ENCODE data around the gene EVX2. TPM values are rescaled to one million over a fixed set of nuclear protein-coding genes. Genes with fewer than 3 reads are reported as not detected.

EVX2 gene
- total and polyA plus RNA-seq, 4 donors: not detected

DNA sequence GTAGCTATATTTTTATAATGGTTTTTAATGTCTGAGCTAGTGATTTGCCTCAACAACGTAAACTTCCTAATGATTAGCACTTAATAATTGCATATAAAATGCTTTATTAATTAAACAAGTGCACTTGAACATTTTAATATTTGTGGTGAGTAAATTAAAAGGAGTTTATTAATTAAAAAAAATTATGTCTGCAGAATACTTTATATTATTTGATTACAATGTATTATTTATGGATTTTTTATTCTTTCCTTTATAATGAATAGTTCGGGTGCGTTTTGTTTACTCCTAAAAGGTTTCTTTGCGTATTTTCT, 48.0 kb upstream of the EVX2 start:
- Histone ChIP-seq H3K27ac (ENCODE audit: low read depth in 1 of 2, low read length in 1 of 2) (no peak overlapping the region), H3K27me3 (ENCODE audit: control insufficient read depth in 3 of 3, insufficient read depth in 3 of 3, low read length in 2 of 3) (peaks cover 15 to 86% (median 86%) of the 10 kb centered on the region in 3 donors), H3K4me1 (ENCODE audit: control insufficient read depth in 5 of 5, insufficient read depth in 5 of 5, low read length in 5 of 5) (peaks cover 0 to 16% (median 9%) of the 10 kb centered on the region in 5 donors), H3K4me3 (no peak overlapping the region), H3K9me3 (ENCODE audit: control insufficient read depth in 4 of 4, insufficient read depth in 3 of 4, low read length in 3 of 4) (peaks cover 0 to 6% (median 0%) of the 10 kb centered on the region in 4 donors), H3K9ac (ENCODE audit: insufficient read depth in 1 of 2, low read length in 2 of 2) (no peak overlapping the region), H3K36me3 (ENCODE audit: control insufficient read depth in 4 of 4, insufficient read depth in 4 of 4, low read length in 4 of 4) (no peaks in the 10 kb centered on the region)
- TF ChIP-seq, protein P1, sequence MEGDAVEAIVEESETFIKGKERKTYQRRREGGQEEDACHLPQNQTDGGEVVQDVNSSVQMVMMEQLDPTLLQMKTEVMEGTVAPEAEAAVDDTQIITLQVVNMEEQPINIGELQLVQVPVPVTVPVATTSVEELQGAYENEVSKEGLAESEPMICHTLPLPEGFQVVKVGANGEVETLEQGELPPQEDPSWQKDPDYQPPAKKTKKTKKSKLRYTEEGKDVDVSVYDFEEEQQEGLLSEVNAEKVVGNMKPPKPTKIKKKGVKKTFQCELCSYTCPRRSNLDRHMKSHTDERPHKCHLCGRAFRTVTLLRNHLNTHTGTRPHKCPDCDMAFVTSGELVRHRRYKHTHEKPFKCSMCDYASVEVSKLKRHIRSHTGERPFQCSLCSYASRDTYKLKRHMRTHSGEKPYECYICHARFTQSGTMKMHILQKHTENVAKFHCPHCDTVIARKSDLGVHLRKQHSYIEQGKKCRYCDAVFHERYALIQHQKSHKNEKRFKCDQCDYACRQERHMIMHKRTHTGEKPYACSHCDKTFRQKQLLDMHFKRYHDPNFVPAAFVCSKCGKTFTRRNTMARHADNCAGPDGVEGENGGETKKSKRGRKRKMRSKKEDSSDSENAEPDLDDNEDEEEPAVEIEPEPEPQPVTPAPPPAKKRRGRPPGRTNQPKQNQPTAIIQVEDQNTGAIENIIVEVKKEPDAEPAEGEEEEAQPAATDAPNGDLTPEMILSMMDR (IDR thresholded peaks at IDR 0.05; ENCODE audit: control extremely low read depth, extremely low read depth): no peak
- ATAC-seq (ENCODE audit: insufficient read depth, low FRiP score) (no peak), DNase-seq (no peak)
- 19 to 26% methylated on average over 4 of the region's 4 CpGs for WGBS, 2 donors

DNA sequence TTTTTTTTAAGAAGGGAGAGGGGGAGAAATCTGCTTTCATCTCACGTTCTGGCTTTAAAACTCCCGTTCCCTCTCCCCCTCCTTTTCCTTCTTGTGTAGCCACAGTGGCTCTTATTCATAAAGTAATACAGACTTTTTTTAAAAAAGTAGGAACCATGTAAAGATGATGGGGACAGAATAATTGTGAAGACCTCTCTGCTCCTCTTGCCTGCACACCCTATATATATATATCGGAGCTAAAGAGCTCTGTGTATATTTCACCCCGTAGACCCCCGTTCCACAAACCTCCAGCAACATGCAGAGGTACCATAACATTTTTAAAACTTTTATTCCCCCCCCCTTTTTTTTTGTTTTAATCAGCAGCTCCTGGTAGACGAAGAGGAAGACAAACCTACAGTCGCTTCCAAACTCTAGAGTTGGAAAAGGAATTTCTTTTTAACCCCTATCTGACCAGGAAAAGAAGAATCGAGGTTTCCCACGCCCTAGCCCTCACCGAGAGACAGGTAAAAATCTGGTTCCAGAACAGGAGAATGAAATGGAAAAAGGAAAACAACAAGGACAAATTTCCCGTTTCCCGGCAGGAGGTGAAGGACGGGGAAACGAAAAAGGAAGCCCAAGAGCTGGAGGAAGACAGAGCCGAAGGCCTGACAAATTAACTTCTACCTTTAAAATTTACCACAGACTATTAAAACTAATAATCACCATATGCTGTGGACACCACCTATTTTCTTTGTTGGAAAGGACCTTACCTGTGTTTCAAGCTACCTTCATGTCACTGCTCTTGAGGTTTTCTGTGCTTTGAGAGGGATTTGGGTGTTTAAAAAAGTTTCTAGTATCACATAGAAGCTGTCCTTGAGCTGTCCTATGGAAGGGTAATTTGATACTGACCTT, 47.4 kb upstream of the EVX2 start:
- TF ChIP-seq, protein P1 (IDR thresholded peaks at IDR 0.05; ENCODE audit: control extremely low read depth, extremely low read depth): no peak
- Histone ChIP-seq H3K27me3 (ENCODE audit: control insufficient read depth in 3 of 3, insufficient read depth in 3 of 3, low read length in 2 of 3) (peaks cover 10 to 89% (median 88%) of the 10 kb centered on the region in 3 donors), H3K27ac (ENCODE audit: low read depth in 1 of 2, low read length in 1 of 2) (no peak overlapping the region), H3K36me3 (ENCODE audit: control insufficient read depth in 4 of 4, insufficient read depth in 4 of 4, low read length in 4 of 4) (no peaks in the 10 kb centered on the region), H3K9me3 (ENCODE audit: control insufficient read depth in 4 of 4, insufficient read depth in 3 of 4, low read length in 3 of 4) (peaks cover 0 to 6% (median 0%) of the 10 kb centered on the region in 4 donors), H3K4me1 (ENCODE audit: control insufficient read depth in 5 of 5, insufficient read depth in 5 of 5, low read length in 5 of 5) (peaks cover 0 to 11% (median 9%) of the 10 kb centered on the region in 5 donors), H3K9ac (ENCODE audit: insufficient read depth in 1 of 2, low read length in 2 of 2) (no peak overlapping the region), H3K4me3 (no peak overlapping the region)
- 14% methylated on average over 15 of the region's 15 CpGs for WGBS, 2 donors
- DNase-seq: no peak
- ATAC-seq (ENCODE audit: insufficient read depth, low FRiP score): no peak

DNA sequence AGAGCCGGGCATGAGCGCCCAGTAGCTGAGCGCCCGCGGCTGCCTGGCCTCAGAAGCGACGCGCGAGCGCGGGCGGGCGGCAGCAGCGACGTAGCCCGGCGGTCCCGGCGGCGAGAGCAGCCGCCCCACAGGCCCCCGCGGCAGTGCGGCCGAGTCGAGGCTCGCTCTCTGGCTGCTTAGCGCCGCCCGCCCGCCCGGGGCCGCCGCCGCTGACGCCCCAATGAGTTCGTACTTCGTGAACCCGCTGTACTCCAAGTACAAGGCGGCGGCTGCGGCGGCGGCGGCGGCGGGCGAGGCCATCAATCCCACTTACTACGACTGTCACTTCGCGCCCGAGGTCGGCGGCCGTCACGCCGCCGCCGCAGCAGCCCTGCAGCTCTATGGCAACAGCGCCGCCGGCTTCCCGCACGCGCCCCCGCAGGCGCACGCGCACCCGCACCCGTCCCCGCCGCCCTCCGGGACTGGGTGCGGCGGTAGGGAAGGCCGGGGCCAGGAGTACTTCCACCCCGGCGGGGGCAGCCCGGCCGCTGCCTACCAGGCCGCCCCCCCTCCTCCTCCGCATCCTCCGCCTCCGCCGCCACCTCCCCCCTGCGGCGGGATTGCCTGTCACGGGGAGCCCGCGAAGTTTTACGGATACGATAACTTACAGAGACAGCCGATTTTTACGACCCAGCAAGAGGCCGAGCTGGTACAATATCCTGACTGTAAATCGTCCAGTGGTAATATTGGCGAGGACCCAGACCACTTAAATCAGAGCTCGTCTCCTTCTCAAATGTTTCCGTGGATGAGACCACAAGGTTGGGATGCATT, 46.6 kb upstream of the EVX2 start:
- no peak overlapping the region for H3K9ac ChIP-seq (ENCODE audit: insufficient read depth in 1 of 2, low read length in 2 of 2)
- H3K27ac ChIP-seq (ENCODE audit: low read depth in 1 of 2, low read length in 1 of 2): no peak overlapping the region
- no peak for DNase-seq
- H3K36me3 ChIP-seq (ENCODE audit: control insufficient read depth in 4 of 4, insufficient read depth in 4 of 4, low read length in 4 of 4): no peaks in the 10 kb centered on the region
- ATAC-seq (ENCODE audit: insufficient read depth, low FRiP score): no peak
- peaks cover 0 to 8% (median 5%) of the 10 kb centered on the region in 5 donors for H3K4me1 ChIP-seq (ENCODE audit: control insufficient read depth in 5 of 5, insufficient read depth in 5 of 5, low read length in 5 of 5)
- H3K27me3 ChIP-seq (ENCODE audit: control insufficient read depth in 3 of 3, insufficient read depth in 3 of 3, low read length in 2 of 3): peaks cover 14 to 89% (median 88%) of the 10 kb centered on the region in 3 donors
- peaks cover 0 to 4% (median 0%) of the 10 kb centered on the region in 4 donors for H3K9me3 ChIP-seq (ENCODE audit: control insufficient read depth in 4 of 4, insufficient read depth in 3 of 4, low read length in 3 of 4)
- WGBS, 2 donors: 1 to 4% methylated on average over 60 to 99 of the region's 100 CpGs
- TF ChIP-seq, protein P1 (IDR thresholded peaks at IDR 0.05; ENCODE audit: control extremely low read depth, extremely low read depth): no peak
- no peak overlapping the region for H3K4me3 ChIP-seq
